HG02763 (cell line): ENCODE measurements around the gene FAM170B.
A peak's percentile ranks its signal among the peaks of the same experiment; 100 is the strongest.

Experiments used
- ATAC-seq: cut with Tn5 transposase; IDR thresholded peaks from one replicate; pipeline ENCODE4 v1.9.1; 2021; ENCODE audit warnings: mild to moderate bottlenecking, moderate library complexity; ENCODE audit not compliant: unreplicated experiment

FAM170B gene

GRCh38 chr10:49152663-49153062 is 18.8 kb upstream of the FAM170B start:
- ATAC-seq, result no peak

GRCh38 chr10:49152037-49152436 is 18.2 kb upstream of the FAM170B start:
- no peak for ATAC-seq

- no peak for ATAC-seq
Measured at GRCh38 chr10:49151481-49151880, 17.7 kb upstream of the FAM170B start.

- no peak for ATAC-seq
Measured at GRCh38 chr10:49151025-49151445, 17.2 kb upstream of the FAM170B start.

GRCh38 chr10:49150426-49150825 is 16.6 kb upstream of the FAM170B start:
- no peak for ATAC-seq

GRCh38 chr10:49149881-49150280 is 16.1 kb upstream of the FAM170B start:
- no peak for ATAC-seq

GRCh38 chr10:49144058-49144720 is 10.4 kb upstream of the FAM170B start:
- ATAC-seq, result no peak

GRCh38 chr10:49143249-49143648 is 9.4 kb upstream of the FAM170B start:
- no peak for ATAC-seq

- ATAC-seq, result peak; percentile 64
Measured at GRCh38 chr10:49141541-49142332, 7.9 kb upstream of the FAM170B start.

GRCh38 chr10:49140304-49141177 is 6.7 kb upstream of the FAM170B start:
- ATAC-seq, result no peak

GRCh38 chr10:49139846-49140195 is 6.0 kb upstream of the FAM170B start:
- ATAC-seq, result no peak

GRCh38 chr10:49139028-49139845 is 5.4 kb upstream of the FAM170B start:
- ATAC-seq, result no peak

- no peak for ATAC-seq
Measured at GRCh38 chr10:49138361-49138891, 4.6 kb upstream of the FAM170B start.

- no peak for ATAC-seq
Measured at GRCh38 chr10:49136525-49136924, 2.7 kb upstream of the FAM170B start.

- ATAC-seq, result peak; percentile 59
Measured at GRCh38 chr10:49135575-49136313, 1.9 kb upstream of the FAM170B start.

- ATAC-seq, result no peak
Measured at GRCh38 chr10:49134327-49134726, 506 bp upstream of the FAM170B start.

- no peak for ATAC-seq
Measured at GRCh38 chr10:49132362-49132737, 1.5 kb downstream of the FAM170B start.

GRCh38 chr10:49131507-49132361 is 2.1 kb downstream of the FAM170B start:
- ATAC-seq, result no peak

GRCh38 chr10:49129376-49129775 is 4.4 kb downstream of the FAM170B start:
- ATAC-seq, result no peak
